Measurements from ENCODE around the gene TTC7B.

DNA sequence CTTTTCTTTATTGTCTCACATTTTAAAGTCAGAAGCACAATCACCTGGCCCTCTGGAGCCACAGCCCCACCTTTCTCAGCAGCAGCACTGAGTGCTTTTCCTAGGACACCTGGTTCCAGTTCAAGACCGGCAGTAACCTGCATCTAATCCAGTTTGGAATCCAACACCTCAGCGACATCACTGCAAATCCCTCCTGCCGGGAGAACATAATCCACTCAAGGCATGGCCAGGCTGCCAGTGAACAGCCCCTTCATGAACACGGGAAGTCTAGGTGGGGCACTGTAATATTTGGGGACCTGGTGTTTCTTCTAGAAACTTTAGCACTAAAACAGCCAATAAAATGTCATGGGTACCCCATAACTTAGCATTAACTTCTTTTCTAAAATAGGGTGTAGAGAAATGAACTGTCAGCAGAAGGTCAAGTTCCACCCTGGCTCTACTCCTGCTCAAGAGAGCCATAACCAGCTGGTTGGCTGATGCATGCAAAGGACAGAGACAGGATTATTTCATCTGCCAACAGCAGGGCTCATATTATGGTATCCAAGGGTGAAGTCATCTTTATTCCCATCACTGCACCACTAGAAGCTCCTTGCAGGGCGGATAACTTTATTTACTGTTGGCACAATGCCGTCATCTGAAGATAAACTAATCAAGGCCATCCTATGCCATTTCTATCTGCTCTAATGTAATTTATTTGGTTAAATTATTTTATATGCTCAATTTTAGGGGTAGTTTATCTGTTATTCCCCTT lies 76.7 kb downstream of the TTC7B start:
- no peak for TF ChIP-seq POLR2A (IDR thresholded peaks at IDR 0.05)
- TF ChIP-seq, protein P1, sequence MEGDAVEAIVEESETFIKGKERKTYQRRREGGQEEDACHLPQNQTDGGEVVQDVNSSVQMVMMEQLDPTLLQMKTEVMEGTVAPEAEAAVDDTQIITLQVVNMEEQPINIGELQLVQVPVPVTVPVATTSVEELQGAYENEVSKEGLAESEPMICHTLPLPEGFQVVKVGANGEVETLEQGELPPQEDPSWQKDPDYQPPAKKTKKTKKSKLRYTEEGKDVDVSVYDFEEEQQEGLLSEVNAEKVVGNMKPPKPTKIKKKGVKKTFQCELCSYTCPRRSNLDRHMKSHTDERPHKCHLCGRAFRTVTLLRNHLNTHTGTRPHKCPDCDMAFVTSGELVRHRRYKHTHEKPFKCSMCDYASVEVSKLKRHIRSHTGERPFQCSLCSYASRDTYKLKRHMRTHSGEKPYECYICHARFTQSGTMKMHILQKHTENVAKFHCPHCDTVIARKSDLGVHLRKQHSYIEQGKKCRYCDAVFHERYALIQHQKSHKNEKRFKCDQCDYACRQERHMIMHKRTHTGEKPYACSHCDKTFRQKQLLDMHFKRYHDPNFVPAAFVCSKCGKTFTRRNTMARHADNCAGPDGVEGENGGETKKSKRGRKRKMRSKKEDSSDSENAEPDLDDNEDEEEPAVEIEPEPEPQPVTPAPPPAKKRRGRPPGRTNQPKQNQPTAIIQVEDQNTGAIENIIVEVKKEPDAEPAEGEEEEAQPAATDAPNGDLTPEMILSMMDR (IDR thresholded peaks at IDR 0.05): no peak

Measured in esophagus squamous epithelium (tissue), 4 donors.